IMR-90 (cell line): ENCODE measurements around the gene CADM1. TPM values are rescaled to one million over a fixed set of nuclear protein-coding genes. Genes with fewer than 3 reads are reported as not detected.

Experiments
- ATAC-seq: fragments of 200-7000 bp; cut with Tn5 transposase; 2 replicates; pipeline ENCODE4 v1.9.1; 2020; ENCODE audit warnings: low read depth, mild to moderate bottlenecking, moderate library complexity
- BruUV-seq: library from RNA; stranded (reverse); fragments of 400-500 nt; replicated peaks from 2 replicates; lab custom pipeline; 2021; lab: Mats Ljungman, UMichigan
- CTCF ChIA-PET: fragments of 300-600 bp; formaldehyde crosslinking; extraction: SDS; loops from one replicate; lab custom pipeline; 2021; ENCODE audit warnings: antibody characterized with exemption; lab: Yijun Ruan, JAX
- POLR2A ChIA-PET: fragments of 300-600 bp; sonication (Branson Sonifier 250); formaldehyde crosslinking; loops from one replicate; lab custom pipeline; 2022; ENCODE audit warnings: antibody characterized with exemption; ENCODE audit not compliant: unreplicated experiment; lab: Charles Lee
- DNase-seq: peaks from one replicate; pipeline ENCODE4 v3.0.0; 2013
- H2AFZ ChIP-seq: replicated peaks from 2 replicates; pipeline ENCODE3; 2013; ENCODE audit warnings: low read length, mild to moderate bottlenecking; ENCODE audit not compliant: poor library complexity
- H2AK5ac ChIP-seq: 2 replicates; pipeline ENCODE4 v1.6.1; 2013; ENCODE audit warnings: low read depth, low read length, inconsistent platforms
- H2AK9ac ChIP-seq: replicated peaks from 2 replicates; pipeline ENCODE3; 2013; ENCODE audit warnings: mild to moderate bottlenecking, low read depth, low read length, moderate library complexity; ENCODE audit not compliant: poor library complexity
- H2BK120ac ChIP-seq: 2 replicates; pipeline ENCODE4 v1.6.1; 2013; ENCODE audit warnings: low read depth, low read length, inconsistent platforms
- H2BK15ac ChIP-seq: 3 replicates; pipeline ENCODE4 v1.6.1; 2013; ENCODE audit warnings: low read depth, low read length, inconsistent platforms
- H2BK20ac ChIP-seq: 2 replicates; pipeline ENCODE4 v1.6.1; 2013; ENCODE audit warnings: low read depth, mild to moderate bottlenecking, inconsistent platforms, low read length, moderate library complexity
- H2BK5ac ChIP-seq: 2 replicates; pipeline ENCODE4 v1.6.1; 2013; ENCODE audit warnings: mild to moderate bottlenecking, low read depth, low read length, inconsistent platforms; ENCODE audit not compliant: poor library complexity, severe bottlenecking
- H3K14ac ChIP-seq: replicated peaks from 2 replicates; pipeline ENCODE4 v1.6.1; 2013; ENCODE audit warnings: low read depth, low read length, inconsistent platforms
- H3K18ac ChIP-seq: 2 replicates; pipeline ENCODE4 v1.6.1; 2013; ENCODE audit warnings: low read depth, low read length, control low read depth
- H3K23ac ChIP-seq: 2 replicates; pipeline ENCODE4 v1.6.1; 2013; ENCODE audit warnings: low read depth, low read length, inconsistent platforms
- H3K27ac ChIP-seq: 2 replicates; pipeline ENCODE4 v1.5.1; 2013; ENCODE audit warnings: mild to moderate bottlenecking, control low read depth, low read length; ENCODE audit not compliant: insufficient read depth
- H3K27me3 ChIP-seq: 2 replicates; pipeline ENCODE4 v1.6.1; 2013; ENCODE audit warnings: low read length; ENCODE audit not compliant: control insufficient read depth, insufficient read depth
- H3K36me3 ChIP-seq: 2 replicates; pipeline ENCODE4 v1.6.1; 2013; ENCODE audit warnings: low read length, mixed read lengths; ENCODE audit not compliant: control insufficient read depth, insufficient read depth
- H3K4ac ChIP-seq: 2 replicates; pipeline ENCODE4 v1.6.1; 2013; ENCODE audit warnings: low read depth, low read length, inconsistent platforms
- H3K4me1 ChIP-seq: 2 replicates; pipeline ENCODE4 v1.6.1; 2013; ENCODE audit warnings: low read length, mixed read lengths; ENCODE audit not compliant: control insufficient read depth, insufficient read depth
- H3K4me2 ChIP-seq: 2 replicates; pipeline ENCODE4 v1.6.1; 2013; ENCODE audit warnings: low read depth, mild to moderate bottlenecking, control low read depth, low read length, moderate library complexity
- H3K4me3 ChIP-seq: 2 replicates; pipeline ENCODE4 v1.5.1; 2013; ENCODE audit warnings: low read depth, mild to moderate bottlenecking, control low read depth, low read length, moderate library complexity; ENCODE audit not compliant: insufficient read depth
- H3K56ac ChIP-seq: 2 replicates; pipeline ENCODE4 v1.6.1; 2013; ENCODE audit warnings: low read length, inconsistent platforms; ENCODE audit not compliant: insufficient read depth; ENCODE audit errors: extremely low read depth
- H3K79me1 ChIP-seq, 2 experiments: 2 replicates each; pipeline ENCODE4 v1.6.1; 2013; ENCODE audit warnings: low read length in 2 of 2, inconsistent platforms in 1 of 2, low read depth in 1 of 2
- H3K9ac ChIP-seq: 2 replicates; pipeline ENCODE4 v1.6.1; 2013; ENCODE audit warnings: low read depth, low read length, control low read depth
- H3K9me1 ChIP-seq: 2 replicates; pipeline ENCODE4 v1.6.1; 2013; ENCODE audit warnings: low read length, inconsistent platforms; ENCODE audit not compliant: insufficient read depth
- H3K9me3 ChIP-seq: 2 replicates; pipeline ENCODE4 v1.6.1; 2013; ENCODE audit warnings: low read length; ENCODE audit not compliant: control insufficient read depth, insufficient read depth
- H4K20me1 ChIP-seq: 2 replicates; pipeline ENCODE4 v1.6.1; 2013; ENCODE audit warnings: low read length, inconsistent platforms; ENCODE audit not compliant: insufficient read depth
- H4K5ac ChIP-seq: 2 replicates; pipeline ENCODE4 v1.6.1; 2013; ENCODE audit warnings: mild to moderate bottlenecking, low read depth, low read length, control low read depth
- H4K8ac ChIP-seq, 2 experiments: 2 replicates each; pipeline ENCODE4 v1.6.1; 2013; ENCODE audit warnings: low read depth in 2 of 2, low read length in 2 of 2, control low read depth in 1 of 2, inconsistent platforms in 1 of 2
- H4K91ac ChIP-seq: 2 replicates; pipeline ENCODE4 v1.6.1; 2013; ENCODE audit warnings: low read depth, low read length, inconsistent platforms; ENCODE audit not compliant: insufficient read depth
- BHLHE40 ChIP-seq: fragments of 150-350 bp; IDR thresholded peaks from 2 replicates; pipeline ENCODE4 v1.6.1; 2016; ENCODE audit warnings: mild to moderate bottlenecking, low read depth, low read length
- CEBPB ChIP-seq: IDR thresholded peaks from 2 replicates; pipeline ENCODE4 v1.6.1; 2012; ENCODE audit warnings: low read depth, low read length, improper control_type of control experiment
- CHD1 ChIP-seq: IDR thresholded peaks from 2 replicates; pipeline ENCODE4 v1.6.1; 2012; ENCODE audit warnings: low read depth, low read length, improper control_type of control experiment
- FOS ChIP-seq: fragments of 150-350 bp; IDR thresholded peaks from 2 replicates; pipeline ENCODE4 v1.6.1; 2016; ENCODE audit warnings: low read depth, low read length
- MAFK ChIP-seq: IDR thresholded peaks from 2 replicates; pipeline ENCODE4 v1.6.1; 2012; ENCODE audit warnings: low read depth, low read length, improper control_type of control experiment
- MAZ ChIP-seq: IDR thresholded peaks from 2 replicates; pipeline ENCODE4 v1.6.1; 2012; ENCODE audit warnings: low read depth, mild to moderate bottlenecking, low read length, improper control_type of control experiment, moderate library complexity, borderline replicate concordance
- MXI1 ChIP-seq: IDR thresholded peaks from 2 replicates; pipeline ENCODE4 v1.6.1; 2012; ENCODE audit warnings: low read depth, mild to moderate bottlenecking, low read length, moderate library complexity, borderline replicate concordance
- NFE2L2 ChIP-seq: fragments of 150-350 bp; IDR thresholded peaks from 2 replicates; pipeline ENCODE4 v1.6.1; 2016; ENCODE audit warnings: low read depth, mild to moderate bottlenecking, low read length
- POLR2A ChIP-seq: IDR thresholded peaks from 2 replicates; pipeline ENCODE4 v1.6.1; 2012; ENCODE audit warnings: mild to moderate bottlenecking, low read depth, low read length
- RAD21 ChIP-seq: IDR thresholded peaks from 2 replicates; pipeline ENCODE4 v1.6.1; 2012; ENCODE audit warnings: low read length, improper control_type of control experiment
- RCOR1 ChIP-seq: IDR thresholded peaks from 2 replicates; pipeline ENCODE4 v1.6.1; 2012; ENCODE audit warnings: mild to moderate bottlenecking, low read length, improper control_type of control experiment; ENCODE audit not compliant: insufficient replicate concordance
- RFX5 ChIP-seq: IDR thresholded peaks from 2 replicates; pipeline ENCODE4 v1.8.0; 2012; ENCODE audit warnings: low read depth, mild to moderate bottlenecking, low read length, moderate library complexity
- SMC3 ChIP-seq: fragments of 150-350 bp; IDR thresholded peaks from 2 replicates; pipeline ENCODE4 v1.6.1; 2016; ENCODE audit warnings: low read depth, mild to moderate bottlenecking, antibody characterized with exemption, low read length, moderate library complexity
- dilution Hi-C: fragments of 300-500 bp; cut with HindIII; formaldehyde crosslinking; loops from one replicate; pipeline ENCODE4 v1.14.3; 2018; ENCODE audit warnings: low sequenced_read_pairs; ENCODE audit not compliant: unreplicated experiment
- in situ Hi-C: fragments of 300-500 bp; cut with MboI; formaldehyde crosslinking; loops from 3 replicates; pipeline ENCODE4 v1.14.3; 2019; ENCODE audit warnings: low sequenced_read_pairs, inconsistent platforms, mixed read lengths
- intact Hi-C: fragments of 100-400 bp; cut with micrococcal nuclease; formaldehyde crosslinking; loops from 2 replicates; pipeline ENCODE4 v1.10.0; 2022
- polyA plus RNA-seq, 3 experiments: library from polyadenylated mRNA; depleted of rRNA; stranded (reverse); fragments of >200 nt; gene quantifications; 2 replicates each; pipeline ENCODE4 v1.2.3, GENCODE V29; 2012; ENCODE audit warnings: low replicate concordance in 1 of 3
- total RNA-seq: library from RNA; depleted of rRNA; stranded (reverse); fragments of >200 nt; gene quantifications from 2 replicates; pipeline ENCODE4 v1.2.3, GENCODE V29; 2012
- TF ChIP-seq, protein P1 (sequence below): fragments of 150-350 bp; IDR thresholded peaks from 2 replicates; pipeline ENCODE4 v1.6.1; 2017; ENCODE audit warnings: mild to moderate bottlenecking, antibody characterized with exemption, low read length, low read depth
- TF ChIP-seq, protein P2 (sequence below): conservative IDR thresholded peaks from 2 replicates; pipeline ENCODE4 v1.5.1; 2012; ENCODE audit warnings: mild to moderate bottlenecking, low read depth, low read length, improper control_type of control experiment
- TF ChIP-seq, protein P3 (sequence below): fragments of 150-350 bp; IDR thresholded peaks from 2 replicates; pipeline ENCODE4 v1.6.1; 2016; ENCODE audit warnings: low read depth, mild to moderate bottlenecking, low read length, moderate library complexity, borderline replicate concordance

Gene CADM1
- total and polyA plus RNA-seq, 2 of the 4 experiments (the other 2 are of a cell fraction), result 28.8 to 77.1 TPM

DNA sequence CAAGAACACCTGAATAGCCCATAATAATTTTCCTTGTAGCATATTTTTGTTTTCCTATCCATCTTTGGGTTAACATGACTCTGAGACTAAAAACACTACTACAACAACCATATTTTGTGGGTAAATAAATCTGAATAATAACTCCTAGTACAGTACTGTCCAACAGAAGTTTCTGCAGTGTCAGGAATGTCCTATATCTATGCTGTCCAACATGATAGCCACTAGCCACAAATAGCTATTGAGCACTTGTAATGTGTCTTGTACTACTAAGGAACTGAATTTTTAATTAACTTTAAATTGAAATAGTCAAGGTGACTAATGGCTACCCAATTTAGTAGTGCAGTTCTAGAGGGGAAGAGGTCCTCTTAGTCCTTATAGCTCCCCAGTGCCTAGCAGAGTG, 135.6 kb downstream of the CADM1 start:
- CTCF ChIA-PET, result no interaction called here
- no peak overlapping the region for H4K8ac ChIP-seq
- in situ Hi-C loops (no loop called here), dilution Hi-C loops (no loop called here), intact Hi-C loops (no loop called here)
- H2AK9ac ChIP-seq, result no peak overlapping the region
- DNase-seq, result no peak
- H2BK5ac ChIP-seq, result no peak overlapping the region
- H4K5ac ChIP-seq, result no peak overlapping the region
- no TSS peak for BruUV-seq
- POLR2A ChIA-PET, result no interaction called here
- peaks cover 2% of the 10 kb centered on the region; the same call in 1 of the 2 replicates for H3K9me1 ChIP-seq
- TF ChIP-seq, protein P1, sequence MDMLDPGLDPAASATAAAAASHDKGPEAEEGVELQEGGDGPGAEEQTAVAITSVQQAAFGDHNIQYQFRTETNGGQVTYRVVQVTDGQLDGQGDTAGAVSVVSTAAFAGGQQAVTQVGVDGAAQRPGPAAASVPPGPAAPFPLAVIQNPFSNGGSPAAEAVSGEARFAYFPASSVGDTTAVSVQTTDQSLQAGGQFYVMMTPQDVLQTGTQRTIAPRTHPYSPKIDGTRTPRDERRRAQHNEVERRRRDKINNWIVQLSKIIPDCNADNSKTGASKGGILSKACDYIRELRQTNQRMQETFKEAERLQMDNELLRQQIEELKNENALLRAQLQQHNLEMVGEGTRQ, result no peak
- TF ChIP-seq MXI1, result no peak
- TF ChIP-seq, protein P2, sequence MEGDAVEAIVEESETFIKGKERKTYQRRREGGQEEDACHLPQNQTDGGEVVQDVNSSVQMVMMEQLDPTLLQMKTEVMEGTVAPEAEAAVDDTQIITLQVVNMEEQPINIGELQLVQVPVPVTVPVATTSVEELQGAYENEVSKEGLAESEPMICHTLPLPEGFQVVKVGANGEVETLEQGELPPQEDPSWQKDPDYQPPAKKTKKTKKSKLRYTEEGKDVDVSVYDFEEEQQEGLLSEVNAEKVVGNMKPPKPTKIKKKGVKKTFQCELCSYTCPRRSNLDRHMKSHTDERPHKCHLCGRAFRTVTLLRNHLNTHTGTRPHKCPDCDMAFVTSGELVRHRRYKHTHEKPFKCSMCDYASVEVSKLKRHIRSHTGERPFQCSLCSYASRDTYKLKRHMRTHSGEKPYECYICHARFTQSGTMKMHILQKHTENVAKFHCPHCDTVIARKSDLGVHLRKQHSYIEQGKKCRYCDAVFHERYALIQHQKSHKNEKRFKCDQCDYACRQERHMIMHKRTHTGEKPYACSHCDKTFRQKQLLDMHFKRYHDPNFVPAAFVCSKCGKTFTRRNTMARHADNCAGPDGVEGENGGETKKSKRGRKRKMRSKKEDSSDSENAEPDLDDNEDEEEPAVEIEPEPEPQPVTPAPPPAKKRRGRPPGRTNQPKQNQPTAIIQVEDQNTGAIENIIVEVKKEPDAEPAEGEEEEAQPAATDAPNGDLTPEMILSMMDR, result no peak
- TF ChIP-seq RCOR1, result no peak
- TF ChIP-seq FOS, result no peak
- no peak for TF ChIP-seq SMC3
- TF ChIP-seq, protein P3, sequence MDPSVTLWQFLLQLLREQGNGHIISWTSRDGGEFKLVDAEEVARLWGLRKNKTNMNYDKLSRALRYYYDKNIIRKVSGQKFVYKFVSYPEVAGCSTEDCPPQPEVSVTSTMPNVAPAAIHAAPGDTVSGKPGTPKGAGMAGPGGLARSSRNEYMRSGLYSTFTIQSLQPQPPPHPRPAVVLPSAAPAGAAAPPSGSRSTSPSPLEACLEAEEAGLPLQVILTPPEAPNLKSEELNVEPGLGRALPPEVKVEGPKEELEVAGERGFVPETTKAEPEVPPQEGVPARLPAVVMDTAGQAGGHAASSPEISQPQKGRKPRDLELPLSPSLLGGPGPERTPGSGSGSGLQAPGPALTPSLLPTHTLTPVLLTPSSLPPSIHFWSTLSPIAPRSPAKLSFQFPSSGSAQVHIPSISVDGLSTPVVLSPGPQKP, result no peak
- no peak for TF ChIP-seq CEBPB
- TF ChIP-seq BHLHE40, result no peak
- no peak for TF ChIP-seq NFE2L2
- no peak for TF ChIP-seq MAZ
- TF ChIP-seq CHD1, result no peak
- TF ChIP-seq POLR2A, result no peak
- no peak for TF ChIP-seq RAD21
- no peak for TF ChIP-seq RFX5
- TF ChIP-seq MAFK, result no peak
- no peak overlapping the region for H2AFZ ChIP-seq
- H4K91ac ChIP-seq, result no peak overlapping the region
- H4K20me1 ChIP-seq, result no peaks in the 10 kb centered on the region
- H3K27me3 ChIP-seq, result no peaks in the 10 kb centered on the region
- H3K4me2 ChIP-seq, result no peak overlapping the region
- H3K18ac ChIP-seq, result no peak overlapping the region
- no peak overlapping the region for H3K4me3 ChIP-seq
- 0 out of 4 replicates have a peak, but pooled peaks cover 0 to 5% of the 10 kb centered on the region in 2 experiments for H3K79me1 ChIP-seq
- no peaks in the 10 kb centered on the region for H3K4me1 ChIP-seq
- H2BK20ac ChIP-seq, result no peak overlapping the region
- no peaks in the 10 kb centered on the region for H3K36me3 ChIP-seq
- no peaks in the 10 kb centered on the region for H3K9me3 ChIP-seq
- H2BK120ac ChIP-seq, result no peak overlapping the region
- H2BK15ac ChIP-seq, result no peak overlapping the region
- ATAC-seq, result no peak
- no peak overlapping the region for H3K4ac ChIP-seq
- no peak overlapping the region for H3K14ac ChIP-seq
- no peak overlapping the region for H2AK5ac ChIP-seq
- H3K56ac ChIP-seq, result no peak overlapping the region
- no peak overlapping the region for H3K9ac ChIP-seq
- H3K27ac ChIP-seq, result no peak overlapping the region
- no peak overlapping the region for H3K23ac ChIP-seq
